Measurements from ENCODE around the gene PMEL. TPM values are rescaled to one million over a fixed set of nuclear protein-coding genes. Genes with fewer than 3 reads are reported as not detected.
A peak's percentile ranks its signal among the peaks of the same experiment; 100 is the strongest.

Gene PMEL
- total RNA-seq: 1 to 10 TPM; 1.7 to 5.8 (median 3.0) TPM

DNA sequence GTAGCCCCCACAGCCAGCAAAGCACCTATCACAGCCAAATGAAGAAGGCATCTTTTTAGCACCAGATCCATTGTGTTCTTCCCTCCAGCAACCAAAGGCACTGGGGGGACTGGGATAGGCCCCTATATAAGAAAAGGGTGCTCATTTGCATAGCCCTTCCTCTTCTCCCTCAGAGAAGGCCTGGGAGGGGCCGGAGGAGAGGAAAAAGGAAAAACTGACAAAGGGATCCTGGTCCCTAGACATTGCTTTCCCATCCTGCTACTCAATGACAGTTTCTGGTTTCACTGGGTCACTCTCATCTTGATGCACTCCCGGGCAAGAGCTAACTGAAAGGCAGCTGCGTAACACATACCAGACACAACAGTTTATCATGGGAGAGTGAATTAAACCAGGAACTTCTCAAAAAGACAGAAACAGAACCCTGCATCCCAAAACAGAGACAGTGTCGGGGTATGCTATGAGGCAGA is at the start of gene PMEL:
Gene PMEL (minus strand): TSS at position 102 of the 467 bp plus-strand sequence. CDS start 31 bp downstream, at position 71.
- 14 to 20% methylated on average over 4 of the region's 4 CpGs for WGBS, 2 donors
- no peak for DNase-seq
- intact Hi-C loops (cut with DNase I): no loop called here

DNA sequence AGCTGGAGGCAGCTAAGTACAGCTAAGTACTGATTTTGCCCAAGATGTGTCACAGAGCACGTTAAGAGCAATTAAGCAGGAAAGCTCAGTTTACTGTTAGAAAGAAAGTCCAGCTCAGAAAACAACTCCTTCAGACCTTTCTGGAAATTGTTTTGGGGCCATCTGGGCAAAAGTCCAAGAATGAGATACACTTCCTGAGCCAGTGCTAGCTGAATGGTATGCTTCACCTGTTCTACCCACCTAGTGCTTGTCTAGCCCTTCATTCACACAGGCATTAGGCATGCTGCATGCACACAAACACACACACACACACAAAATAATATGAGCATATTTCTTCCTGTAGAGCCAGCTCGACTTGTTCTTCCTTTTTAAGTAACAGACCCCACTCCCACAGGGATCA is 48.4 kb upstream of the PMEL start:
- Histone ChIP-seq H3K4me1 (peaks cover 23 to 24% of the 10 kb centered on the region in 2 donors), H3K9me3 (no peaks in the 10 kb centered on the region), H3K36me3 (no peaks in the 10 kb centered on the region), H3K4me3 (replicated peaks in 1 of 3) (no peak overlapping the region), H3K27me3 (no peaks in the 10 kb centered on the region), H3K27ac (peak overlapping the region; percentile 87 to 88 (median 88))
- peak in 1 of 2 donors; percentile 22 for TF ChIP-seq POLR2A (IDR thresholded peaks at IDR 0.05)
- TF ChIP-seq, protein P1, sequence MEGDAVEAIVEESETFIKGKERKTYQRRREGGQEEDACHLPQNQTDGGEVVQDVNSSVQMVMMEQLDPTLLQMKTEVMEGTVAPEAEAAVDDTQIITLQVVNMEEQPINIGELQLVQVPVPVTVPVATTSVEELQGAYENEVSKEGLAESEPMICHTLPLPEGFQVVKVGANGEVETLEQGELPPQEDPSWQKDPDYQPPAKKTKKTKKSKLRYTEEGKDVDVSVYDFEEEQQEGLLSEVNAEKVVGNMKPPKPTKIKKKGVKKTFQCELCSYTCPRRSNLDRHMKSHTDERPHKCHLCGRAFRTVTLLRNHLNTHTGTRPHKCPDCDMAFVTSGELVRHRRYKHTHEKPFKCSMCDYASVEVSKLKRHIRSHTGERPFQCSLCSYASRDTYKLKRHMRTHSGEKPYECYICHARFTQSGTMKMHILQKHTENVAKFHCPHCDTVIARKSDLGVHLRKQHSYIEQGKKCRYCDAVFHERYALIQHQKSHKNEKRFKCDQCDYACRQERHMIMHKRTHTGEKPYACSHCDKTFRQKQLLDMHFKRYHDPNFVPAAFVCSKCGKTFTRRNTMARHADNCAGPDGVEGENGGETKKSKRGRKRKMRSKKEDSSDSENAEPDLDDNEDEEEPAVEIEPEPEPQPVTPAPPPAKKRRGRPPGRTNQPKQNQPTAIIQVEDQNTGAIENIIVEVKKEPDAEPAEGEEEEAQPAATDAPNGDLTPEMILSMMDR (IDR thresholded peaks at IDR 0.05): no peak
- 16 to 19% methylated on average over 2 of the region's 2 CpGs for WGBS, 2 donors
- DNase-seq: peak; percentile 73 to 77
- intact Hi-C loops (cut with DNase I): no loop called here

More for the DNA sequence above, at the start of gene PMEL:
- Histone ChIP-seq H3K9me3 (no peaks in the 10 kb centered on the region), H3K27me3 (no peaks in the 10 kb centered on the region), H3K36me3 (no peaks in the 10 kb centered on the region), H3K4me1 (peaks cover 11 to 13% of the 10 kb centered on the region in 2 donors), H3K4me3 (replicated peaks in 1 of 3) (peak within 1 kb of the TSS; percentile 12 to 65 (median 53)), H3K27ac (peak within 1 kb of the TSS; percentile 22 to 69 (median 50))
- TF ChIP-seq, protein P1 (IDR thresholded peaks at IDR 0.05): no peak
- no peak for TF ChIP-seq POLR2A (IDR thresholded peaks at IDR 0.05)

DNA sequence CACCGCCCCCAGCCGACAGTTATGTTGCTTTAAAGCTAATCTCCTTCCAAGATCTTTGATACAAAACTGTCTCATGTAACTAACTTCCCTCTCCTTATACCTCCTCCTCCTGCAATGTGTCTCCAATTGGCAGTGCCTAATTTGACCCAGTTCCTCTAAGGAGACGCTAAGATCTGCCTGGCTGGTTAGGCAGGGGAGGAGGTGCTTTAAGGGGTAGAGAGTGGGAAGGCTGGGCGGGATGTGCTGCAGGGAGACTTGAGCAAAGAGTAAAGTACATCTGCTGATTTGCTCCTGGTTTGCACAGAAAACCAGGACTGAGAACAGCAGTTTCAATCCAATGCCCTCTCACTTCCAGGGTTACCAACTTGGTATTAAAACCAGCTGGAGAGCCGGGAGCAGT is 47.6 kb upstream of the PMEL start:
- intact Hi-C loops (cut with DNase I): no loop called here
- 42 to 57% methylated on average over 5 of the region's 5 CpGs for WGBS, 2 donors
- no peaks in the 10 kb centered on the region for H3K36me3 ChIP-seq
- H3K4me3 ChIP-seq (replicated peaks in 1 of 3): no peak overlapping the region
- TF ChIP-seq, protein P1 (IDR thresholded peaks at IDR 0.05): no peak
- peak in 1 of 2 donors; percentile 43 for TF ChIP-seq POLR2A (IDR thresholded peaks at IDR 0.05)
- DNase-seq: peak; percentile 83
- no peaks in the 10 kb centered on the region for H3K27me3 ChIP-seq
- H3K9me3 ChIP-seq: no peaks in the 10 kb centered on the region
- H3K27ac ChIP-seq: peak overlapping the region; percentile 87 to 88 (median 88)
- H3K4me1 ChIP-seq: peaks cover 23 to 24% of the 10 kb centered on the region in 2 donors

DNA sequence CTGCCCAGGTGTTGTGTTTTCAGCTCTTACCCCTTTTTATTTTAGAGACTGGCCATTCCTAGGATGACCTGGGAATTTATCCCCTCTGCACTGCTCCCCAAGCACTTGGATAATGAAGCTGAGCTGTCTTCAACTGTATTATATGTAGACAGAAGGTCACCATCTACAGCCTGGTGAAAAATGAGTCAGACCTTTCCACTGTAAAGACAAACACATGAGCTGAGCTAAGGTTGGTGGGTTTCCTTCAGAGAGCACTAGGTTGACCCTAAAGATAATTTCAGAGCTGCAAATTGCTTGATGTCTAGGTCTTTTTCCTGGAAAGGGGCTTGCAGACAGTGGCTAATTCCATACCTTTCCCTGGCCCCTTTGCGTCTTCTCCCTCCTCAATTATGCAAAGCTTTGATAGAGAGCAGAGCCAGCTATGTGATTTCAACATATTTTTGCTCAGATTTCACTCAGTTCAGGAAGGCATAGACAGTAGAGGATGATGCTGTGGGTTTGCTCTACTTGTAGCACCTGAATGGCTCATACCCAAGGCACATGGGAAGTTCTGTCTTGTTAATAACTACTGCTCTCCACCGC is 45.8 kb upstream of the PMEL start:
- no peak for DNase-seq
- intact Hi-C loops (cut with DNase I): no loop called here

DNA sequence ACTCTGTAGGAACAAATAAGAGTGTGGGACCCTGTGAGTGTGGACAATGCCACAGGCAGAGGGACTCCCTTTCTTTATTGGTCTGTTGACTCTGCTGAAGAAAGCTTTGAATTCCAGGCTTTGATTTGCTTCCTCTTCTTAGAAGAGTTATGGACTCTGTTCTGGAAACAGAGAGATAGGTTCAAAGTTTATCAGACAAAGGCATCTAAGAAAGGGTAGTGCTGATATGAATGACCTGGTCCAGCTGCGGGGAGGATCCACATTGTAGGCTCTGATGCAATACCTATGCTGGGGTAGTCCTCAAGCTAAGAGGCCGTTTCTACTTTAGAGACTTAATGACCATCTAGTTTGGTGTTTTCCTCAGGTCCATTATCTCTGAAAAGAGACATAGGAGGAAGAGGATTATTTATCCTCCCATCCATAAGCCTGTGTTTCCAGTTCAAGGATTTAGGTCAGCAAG is 44.3 kb upstream of the PMEL start:
- TF ChIP-seq POLR2A (IDR thresholded peaks at IDR 0.05): no peak
- no peak for DNase-seq
- no peak overlapping the region for H3K4me3 ChIP-seq (replicated peaks in 1 of 3)

More for the DNA sequence above, 45.8 kb upstream of the PMEL start:
- Histone ChIP-seq H3K27me3 (no peaks in the 10 kb centered on the region), H3K36me3 (no peaks in the 10 kb centered on the region), H3K9me3 (no peaks in the 10 kb centered on the region), H3K4me1 (peaks cover 27 to 30% of the 10 kb centered on the region in 2 donors), H3K27ac (no peak overlapping the region), H3K4me3 (replicated peaks in 1 of 3) (no peak overlapping the region)
- WGBS, 2 donors: 89 to 90% methylated on average over 2 of the region's 2 CpGs
- TF ChIP-seq, protein P1 (IDR thresholded peaks at IDR 0.05): no peak
- no peak for TF ChIP-seq POLR2A (IDR thresholded peaks at IDR 0.05)

More for the DNA sequence above, 44.3 kb upstream of the PMEL start:
- 72 to 78% methylated on average over 2 of the region's 2 CpGs for WGBS, 2 donors
- Histone ChIP-seq H3K27ac (no peak overlapping the region), H3K4me1 (peaks cover 27 to 28% of the 10 kb centered on the region in 2 donors), H3K9me3 (no peaks in the 10 kb centered on the region), H3K27me3 (no peaks in the 10 kb centered on the region), H3K36me3 (no peaks in the 10 kb centered on the region)
- intact Hi-C loops (cut with DNase I): no loop called here

Data from thyroid gland (tissue), 4 donors.